RPMI8226 (cell line): ENCODE measurements around the gene SHOC2.
"Not testable (repeated sequence)": the region's sequence is repeated elsewhere in the genome, so short reads cannot be mapped to it uniquely, and the experiment has no call there.

Experiments
- DNase-seq: peaks from one replicate; pipeline ENCODE4 v3.0.0-alpha.2; 2015

SHOC2 gene

DNA sequence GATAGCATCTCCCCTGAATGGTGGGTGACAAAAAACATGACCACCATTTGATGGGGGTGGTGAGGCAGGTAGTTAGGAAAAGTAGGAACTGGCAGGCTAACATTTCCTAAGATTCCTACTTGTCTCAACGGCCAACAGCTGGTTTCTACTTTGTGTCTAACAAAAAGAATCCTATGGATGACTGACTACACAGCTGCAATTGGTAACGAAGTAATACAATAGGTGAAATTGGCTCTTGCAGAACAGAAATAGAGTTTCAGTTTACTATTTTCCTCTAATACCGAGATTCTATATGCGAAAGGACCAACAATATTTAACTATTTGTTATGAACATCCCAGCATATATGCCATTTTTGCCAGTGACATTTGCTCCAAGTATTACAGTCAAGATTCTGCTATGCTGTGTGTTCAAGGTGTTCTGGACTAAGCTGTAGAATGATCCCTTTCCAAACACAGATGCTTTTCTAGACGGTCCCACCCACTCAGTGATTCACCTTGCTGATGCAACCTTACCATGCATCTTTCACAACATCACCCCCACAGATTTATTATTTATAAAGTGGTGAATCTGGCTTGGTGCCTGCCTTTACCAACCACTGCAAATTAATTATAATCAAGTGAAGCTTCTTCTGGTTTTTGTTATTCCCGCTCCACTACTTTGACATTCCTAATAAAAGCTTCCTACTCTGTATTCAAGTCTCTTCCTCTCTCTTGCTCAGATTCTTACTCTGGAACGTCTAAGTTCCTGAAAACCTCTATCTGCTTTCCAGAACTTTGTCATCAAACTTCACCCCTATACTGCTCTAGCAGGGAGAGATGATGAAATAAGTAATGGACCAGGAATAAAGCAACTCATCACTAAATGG is 17.2 kb upstream of the SHOC2 start:
- no peak for DNase-seq

DNA sequence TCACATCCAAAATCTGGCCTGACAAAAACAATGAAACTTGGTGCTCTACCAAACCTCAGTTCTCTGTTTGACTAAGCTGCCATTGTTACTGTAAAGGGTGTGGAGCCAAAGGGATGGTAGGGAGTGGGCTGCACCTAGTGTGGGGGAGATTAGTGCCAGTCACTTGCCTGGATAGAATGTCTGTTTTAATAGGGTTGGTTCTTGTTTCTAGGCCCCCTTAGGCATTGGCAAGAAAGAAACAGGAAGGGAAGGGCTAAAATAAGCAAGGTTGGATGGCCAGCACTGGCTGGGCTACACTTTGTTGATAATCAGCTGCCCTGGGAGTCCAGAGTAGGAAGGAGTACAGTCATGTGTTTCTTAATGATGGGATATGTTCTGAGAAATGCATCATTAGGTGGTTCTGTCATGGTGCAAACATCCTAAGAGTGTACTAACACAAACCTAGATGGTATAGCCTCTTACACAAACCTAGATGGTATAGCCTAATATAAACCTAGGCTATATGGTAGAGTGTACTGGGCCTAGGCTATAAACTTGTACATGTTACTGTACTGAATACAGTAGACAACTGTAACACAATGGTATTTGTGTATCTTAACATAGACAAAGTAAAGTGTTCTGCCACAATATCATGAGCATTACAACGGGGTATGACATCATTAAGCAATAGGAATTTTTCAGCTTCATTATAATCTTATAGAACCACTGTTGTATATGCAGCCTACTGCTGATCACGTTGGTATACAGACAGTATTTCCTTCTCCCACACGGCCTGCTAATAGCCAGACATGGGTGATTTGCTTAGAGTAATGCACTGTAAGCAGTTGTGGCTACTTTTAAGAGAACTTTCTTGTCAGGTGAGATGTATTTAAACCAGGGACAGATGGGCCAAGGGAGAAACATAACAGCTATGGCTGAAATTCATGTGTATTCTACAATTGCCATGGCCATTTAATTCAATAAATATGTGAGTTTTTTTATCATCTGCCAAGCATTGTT is 15.8 kb upstream of the SHOC2 start:
- no peak for DNase-seq

DNA sequence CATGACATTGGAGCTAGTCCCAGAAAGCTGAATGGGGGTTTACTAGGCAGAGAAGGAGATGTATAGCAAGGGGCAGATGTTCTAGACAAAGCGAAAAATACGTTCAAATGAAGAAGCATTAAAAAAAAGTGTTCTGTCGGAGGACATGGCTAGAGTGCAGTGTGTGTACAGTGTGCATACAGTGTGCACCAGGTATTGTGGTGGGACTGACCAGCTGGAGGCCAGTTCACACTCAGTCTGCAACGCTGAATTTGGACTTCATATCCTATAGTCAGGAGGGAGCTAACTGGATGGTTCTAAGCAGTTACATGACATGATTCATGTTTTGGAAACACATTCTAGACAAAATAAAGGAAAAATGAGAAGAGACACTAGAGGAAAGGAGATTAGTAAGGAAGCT is 9.3 kb upstream of the SHOC2 start:
- no peak for DNase-seq

DNA sequence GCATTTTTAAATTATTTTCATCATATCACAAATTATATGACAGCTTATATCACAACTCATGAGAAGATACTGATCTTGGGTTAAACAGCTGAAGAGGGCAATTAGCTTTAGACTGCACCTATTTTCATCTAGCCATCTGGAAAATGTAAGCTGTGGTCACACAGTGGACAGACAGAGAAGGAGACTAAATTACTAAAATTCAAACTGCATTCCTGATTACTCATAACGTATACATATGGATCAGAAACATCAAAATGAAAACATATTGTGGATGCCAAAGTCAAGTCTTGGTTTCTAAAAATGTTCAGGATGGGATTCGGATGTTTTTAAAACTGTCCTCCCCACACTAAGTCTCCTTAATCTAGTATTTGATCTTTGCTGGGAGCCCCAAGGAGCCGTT is 7.0 kb upstream of the SHOC2 start:
- no peak for DNase-seq

DNA sequence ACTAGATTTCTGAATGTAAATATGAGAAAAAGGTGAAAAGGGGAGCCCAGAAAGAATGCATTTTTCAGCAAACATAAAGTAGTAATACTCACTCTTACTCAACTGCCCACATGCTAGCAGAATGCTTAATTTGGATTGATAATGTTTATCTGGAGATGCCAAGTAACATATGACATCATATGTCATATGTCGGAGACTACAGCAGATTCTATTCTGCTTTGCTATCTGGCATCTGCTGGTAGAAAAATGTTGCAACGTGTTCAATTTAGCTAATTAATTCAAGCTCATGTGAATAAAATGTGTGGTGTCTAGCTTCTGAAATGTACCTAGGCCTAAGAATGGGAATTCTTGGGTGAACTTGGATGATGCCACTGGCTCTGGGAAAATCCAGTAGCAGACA is 5.0 kb upstream of the SHOC2 start:
- DNase-seq = no peak

DNA sequence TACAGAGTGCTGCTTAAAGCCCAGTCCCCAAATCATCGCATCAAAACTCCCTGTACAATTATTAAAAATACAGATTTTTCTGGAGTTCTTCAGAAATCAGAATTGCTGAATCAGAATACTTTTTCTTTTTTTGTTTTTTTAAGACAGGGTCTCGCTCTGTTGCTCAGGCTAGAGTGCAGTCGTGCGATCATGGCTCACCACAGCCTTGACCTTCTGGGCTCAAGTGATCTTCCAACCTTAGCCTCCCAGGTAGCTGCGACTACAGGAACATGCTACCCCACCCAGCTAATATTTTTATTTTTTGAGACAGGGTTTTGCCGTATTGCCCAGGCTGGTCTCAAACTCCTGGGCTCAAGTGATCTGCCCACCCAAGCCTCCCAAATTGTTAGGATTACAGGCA is 4.4 kb upstream of the SHOC2 start:
- DNase-seq = no peak

DNA sequence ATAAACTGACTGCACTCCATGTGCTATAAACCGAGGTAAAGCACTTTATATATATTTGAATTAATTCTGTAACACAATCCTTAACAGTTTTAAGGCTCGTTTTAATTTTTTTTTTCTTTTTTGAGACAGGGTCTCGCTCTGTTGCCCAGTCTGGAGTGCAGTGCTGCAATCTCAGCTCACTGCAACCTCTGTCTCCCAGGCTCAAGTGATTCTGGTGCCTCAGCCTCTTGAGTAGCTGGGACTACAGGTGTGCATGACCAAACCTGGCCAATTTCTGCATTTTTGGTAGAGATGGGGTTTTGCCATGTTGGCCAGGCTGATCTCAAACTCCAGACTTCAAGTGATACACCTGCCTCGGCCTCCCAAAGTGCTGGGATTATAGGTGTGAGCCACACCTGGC is 3.8 kb upstream of the SHOC2 start:
- not testable (repeated sequence) for DNase-seq

DNA sequence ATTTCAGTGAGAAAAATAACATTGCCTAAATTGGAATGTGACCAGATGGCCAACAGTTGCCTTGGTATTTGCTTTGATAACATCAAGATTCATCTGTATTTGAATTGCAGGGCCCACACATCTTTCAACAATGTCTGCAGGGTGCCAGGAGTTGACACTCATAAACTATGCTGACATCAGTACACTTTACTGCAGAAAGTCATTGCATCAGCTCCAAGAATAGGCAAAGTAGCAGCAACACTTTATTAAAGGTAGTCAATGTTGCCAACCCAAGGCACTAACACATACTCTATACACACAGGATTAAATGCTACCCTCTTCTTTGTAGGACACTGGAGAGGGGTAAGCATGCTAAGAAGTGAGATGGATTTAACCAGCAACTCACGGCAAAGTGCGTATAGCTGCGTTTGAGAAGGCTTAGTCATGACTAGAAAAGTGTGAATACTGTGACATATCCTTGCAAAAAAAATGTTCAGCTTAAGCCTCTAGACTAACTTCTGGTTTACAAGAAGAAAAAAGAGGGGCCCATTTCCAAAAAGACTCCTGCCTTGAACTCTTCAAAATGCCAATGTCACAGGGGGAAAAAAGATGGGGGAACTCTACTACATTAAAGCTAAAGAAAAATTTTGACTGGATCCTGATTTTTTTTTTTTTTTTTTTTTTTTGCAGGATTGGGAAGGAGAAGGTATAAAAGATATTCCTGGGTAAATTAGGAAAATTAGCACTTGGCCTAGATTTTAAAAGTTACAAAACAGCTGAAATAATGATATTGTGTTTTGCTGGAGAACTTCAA is 2.7 kb upstream of the SHOC2 start:
- DNase-seq = no peak

DNA sequence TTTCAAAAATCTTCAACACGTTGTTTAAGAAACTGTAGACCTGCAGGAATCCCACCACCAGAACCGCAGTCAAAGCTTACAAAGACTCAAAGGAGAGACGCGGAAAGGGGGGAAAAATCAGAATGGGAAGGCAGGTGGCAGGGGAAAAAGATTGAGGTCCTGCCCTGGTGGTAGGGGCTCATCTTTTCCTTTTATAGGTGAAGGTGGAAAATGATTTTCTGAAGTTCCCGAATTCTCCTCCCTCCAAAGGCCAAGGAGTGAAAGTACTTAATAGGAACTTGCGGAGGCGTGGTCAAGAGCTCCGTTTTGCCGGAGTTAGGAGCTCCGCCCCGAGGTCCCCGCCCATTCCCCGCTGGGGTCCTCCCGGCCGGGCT is 1.1 kb upstream of the SHOC2 start:
- peak; percentile 92 for DNase-seq

DNA sequence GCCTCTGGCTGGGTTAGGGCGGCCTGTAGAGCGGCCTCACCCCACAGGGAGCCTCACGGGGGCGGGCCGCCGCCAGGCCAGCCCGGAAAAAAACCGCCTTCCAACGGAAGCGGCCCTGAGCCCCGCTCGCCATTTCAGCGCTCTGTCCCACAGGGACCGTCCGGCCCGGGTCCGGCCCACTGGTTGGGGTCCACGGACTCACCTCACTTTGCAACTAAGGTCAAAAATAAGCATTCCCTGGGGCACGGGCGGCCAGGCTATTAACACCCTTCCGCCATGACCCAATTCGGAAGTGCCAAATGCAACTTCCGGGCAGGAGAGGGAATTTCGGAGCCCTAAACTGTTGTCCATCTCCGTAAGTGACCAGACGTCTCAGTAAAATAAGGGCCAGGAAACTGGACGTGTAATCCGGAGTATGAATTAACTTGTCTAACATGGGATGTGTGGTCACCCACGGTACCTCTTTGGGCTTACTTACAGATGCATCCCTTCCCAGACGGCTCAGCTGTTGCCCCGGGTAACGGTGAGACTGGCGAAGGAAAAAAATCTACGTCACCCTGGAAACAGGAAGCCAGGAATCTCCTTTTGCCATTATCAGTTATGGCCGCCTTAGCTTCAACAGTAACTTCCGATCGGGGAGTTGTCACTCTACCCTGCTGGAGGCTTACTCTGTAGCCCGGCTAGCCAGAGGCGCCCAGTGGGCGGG is 608 bp upstream of the SHOC2 start, which contains the start of gene BBIP1:
Gene BBIP1, minus strand, starts transcription at position 538 of the 706 bp plus-strand sequence. CDS start 1,023 bp downstream, outside the sequence.
- no peak for DNase-seq

DNA sequence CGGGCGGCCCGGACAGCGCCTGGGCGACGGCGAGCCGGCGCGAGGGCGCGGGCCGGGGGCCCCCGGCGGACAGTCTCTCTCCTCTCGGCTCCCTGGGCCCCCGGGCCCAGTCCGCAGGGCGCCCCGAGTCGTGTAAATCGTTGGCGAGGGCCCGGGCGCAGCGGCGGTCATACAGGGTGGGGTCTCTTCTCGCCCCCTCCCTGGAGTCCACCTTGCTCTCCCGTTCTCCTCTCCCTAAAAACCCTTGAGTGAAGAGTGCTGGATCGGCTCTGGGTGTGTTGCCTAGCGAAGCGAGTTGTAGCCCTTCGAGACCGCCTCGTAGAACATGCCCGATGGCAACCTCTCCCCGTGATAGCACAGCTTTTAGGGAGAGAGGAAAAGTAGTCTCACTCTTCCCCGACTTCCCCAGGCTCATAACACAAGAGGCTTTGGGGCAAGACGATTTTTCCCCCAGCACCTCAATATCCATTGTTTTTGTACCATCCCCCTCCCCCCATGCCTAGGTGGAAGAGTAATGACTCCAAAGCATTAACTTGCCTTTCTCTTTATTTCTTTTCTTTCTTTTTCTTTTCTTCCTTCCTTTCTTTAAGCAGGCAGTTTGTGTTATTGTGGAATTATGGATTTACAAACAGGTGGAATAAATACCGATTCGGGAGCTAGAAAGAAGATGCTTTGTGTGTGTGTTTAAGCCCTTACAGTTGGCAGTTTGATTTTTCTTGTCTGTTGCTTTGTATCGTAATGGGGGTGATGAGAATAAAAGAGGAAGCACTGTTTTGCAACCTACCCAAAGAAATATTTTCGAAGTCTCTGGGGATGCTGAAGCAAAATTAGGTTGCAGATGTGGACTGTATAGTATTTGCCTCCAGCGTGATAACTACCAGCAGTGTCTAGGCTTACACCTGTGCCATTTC is 822 bp downstream of the SHOC2 start:
- peak; percentile 58 for DNase-seq

DNA sequence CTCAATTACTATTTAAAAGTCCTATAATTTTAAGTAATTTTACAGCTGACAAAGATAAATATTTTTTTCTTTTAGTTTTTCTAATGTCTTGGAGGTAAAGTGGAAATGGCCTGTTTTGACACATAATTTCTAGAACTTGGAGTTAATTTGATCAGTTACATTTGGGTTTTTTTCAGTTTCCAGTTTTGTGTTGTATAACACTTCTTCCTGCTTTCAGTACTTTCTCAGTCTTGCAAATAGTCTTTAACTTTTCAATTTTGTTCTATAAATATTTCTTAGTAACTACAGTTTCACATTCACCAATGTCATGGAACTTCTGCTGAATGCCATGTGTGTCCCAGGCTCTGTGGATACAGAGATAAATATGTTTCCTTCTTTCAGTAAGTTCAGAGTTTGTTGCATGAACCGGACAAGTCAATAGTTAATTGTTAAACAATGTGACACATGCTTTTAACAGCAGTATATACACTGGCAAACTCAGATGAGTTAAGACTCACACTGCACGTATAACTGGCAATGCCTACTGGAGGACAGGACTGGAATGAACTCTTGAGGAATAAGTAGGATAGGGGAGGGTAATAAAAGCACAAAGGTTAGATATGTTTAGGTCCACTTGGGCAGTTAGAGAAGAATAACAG is 4.6 kb downstream of the SHOC2 start:
- peak; percentile 6 for DNase-seq

DNA sequence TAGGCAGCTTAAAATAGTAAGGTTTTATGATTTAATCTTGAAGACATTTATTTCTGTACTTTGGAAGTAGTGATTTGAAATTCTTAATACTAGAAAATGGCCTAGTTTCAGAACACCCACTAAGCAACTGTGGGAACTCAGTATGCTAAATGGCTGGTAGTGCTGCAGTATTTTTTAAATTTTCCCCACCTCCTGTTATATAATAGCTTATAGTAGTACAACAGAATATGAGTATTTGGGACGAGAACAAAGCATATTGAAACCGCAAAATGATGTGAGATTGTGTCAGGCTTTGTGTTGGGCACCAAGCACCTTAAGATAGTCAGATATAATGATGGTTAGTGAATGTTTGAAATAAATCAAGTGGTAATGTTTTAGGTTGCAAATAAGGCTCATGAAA is 8.1 kb downstream of the SHOC2 start:
- DNase-seq = no peak

DNA sequence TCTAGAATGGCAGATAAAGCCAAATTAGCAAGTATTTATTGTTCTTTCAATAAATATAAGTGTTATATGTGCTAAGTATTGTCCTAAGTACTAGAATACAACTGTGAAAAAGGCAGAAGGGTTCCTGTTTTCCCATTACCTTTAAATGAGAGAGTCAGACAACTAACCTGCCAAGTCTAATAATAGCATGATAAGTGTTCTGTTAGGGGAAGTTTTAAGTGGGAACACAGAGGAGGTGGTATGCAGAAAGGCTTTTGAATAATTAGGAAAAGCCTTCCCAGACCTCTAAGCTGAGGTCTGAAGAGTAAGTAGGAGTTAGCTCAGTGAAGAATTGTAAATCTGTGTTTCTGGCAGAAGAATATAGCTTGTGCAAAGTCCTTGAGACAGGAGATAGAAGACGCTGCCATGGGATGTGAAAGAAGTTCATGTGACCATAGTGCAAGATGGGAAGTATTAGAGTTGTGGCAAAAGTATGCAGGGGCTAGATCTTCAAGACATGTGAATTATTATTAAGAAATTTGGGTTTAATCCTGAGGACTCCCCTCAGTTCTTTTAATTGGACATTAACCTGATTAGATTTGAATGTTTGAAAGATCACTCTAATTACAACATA is 12.5 kb downstream of the SHOC2 start:
- DNase-seq = no peak

DNA sequence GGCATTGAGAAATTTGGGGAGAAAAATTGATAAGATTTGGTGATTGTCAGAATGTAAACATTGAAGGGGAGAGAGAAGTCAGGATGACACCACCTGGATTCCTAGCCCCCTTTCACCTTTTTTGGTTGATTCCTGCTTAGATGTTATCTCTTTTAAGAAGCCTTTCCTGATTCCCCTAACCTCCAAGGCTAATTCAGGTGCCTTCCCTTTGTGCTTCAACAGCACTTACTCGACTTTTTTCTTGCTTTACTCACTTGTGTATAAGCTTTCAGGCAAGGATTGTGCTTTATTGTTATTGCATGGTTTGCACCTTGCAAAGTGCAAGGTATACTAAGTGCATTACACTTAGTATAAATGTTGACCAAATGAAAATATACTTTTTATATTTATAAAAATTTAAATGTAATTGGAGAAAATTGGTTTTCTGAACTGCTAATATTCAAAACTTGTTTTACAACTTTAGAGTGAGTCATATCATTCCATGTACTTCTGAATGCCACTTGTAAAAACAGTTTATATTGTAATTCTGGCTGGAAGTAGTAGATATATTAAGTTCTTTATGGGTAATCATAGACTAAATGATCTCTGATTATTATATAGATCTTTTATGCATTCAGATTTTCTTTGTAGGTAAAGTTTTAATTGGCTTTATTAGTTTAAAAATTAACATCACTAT is 13.2 kb downstream of the SHOC2 start:
- DNase-seq = no peak

DNA sequence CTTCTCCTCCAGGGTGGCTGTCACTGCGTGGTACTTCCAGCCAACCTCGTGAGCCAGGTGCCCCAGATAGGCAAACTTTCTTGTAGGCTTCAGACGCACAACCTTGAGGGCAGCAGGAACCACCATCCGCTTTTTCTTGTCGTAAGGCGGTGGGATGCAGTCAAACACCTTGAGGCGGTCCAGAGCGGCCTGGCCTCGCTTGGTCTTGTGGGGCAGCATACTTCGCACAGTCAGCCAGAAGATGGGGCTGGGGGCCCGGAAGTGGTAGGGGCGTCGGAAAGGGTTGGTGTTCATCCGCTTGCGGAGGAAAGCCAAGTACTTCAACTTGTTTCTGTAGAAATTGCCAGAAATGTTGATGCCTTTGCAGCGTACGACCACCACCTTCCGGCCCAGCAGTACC is 17.4 kb downstream of the SHOC2 start:
- DNase-seq = no peak

DNA sequence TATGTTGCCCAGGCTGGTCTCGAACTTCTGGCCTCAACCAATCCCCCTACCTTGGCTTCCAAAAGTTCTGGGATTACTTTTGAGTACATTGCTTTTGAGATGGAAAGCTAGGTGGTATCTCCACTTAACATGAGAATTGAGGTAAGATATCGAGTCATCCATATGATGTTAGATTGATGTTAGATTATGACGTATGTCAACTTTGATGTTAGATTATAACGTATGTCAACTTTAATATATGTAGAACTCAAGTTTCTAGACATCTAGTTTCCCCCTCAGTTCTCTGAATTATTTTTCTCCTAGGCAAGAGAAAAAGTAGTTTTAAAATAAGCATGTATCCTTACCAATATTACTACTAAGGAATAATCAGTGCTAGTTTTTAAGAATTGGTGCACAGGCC is 20.0 kb downstream of the SHOC2 start:
- DNase-seq = no peak

DNA sequence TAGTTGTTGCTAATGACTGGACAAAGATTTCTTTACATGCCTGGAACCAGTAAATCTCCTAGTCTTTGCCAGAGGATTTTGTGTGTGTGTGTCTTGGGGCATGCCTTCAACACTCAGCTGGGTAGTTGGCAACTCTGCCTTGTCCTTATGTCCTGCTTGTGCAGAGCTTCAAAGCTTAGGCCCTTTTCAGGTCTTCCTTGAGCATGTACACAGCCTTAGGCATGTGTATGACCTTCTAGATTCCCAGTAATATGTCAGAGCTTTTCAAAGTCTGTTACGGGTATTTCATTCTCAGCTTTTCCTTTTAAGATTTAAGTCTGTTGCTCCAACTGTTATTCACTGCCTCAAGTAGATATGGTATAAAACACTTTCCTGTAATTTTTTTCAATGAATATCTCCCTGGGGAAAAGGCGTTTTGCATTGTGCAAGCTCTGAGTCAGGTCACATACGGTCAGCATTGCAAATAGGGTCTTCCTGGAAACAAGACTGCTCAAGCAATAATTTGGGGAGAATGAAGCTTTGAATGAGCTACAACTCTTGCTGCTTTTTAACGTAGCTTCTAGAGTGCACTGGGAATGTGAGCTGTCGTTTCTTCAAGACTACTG is 25.5 kb downstream of the SHOC2 start:
- DNase-seq = no peak

DNA sequence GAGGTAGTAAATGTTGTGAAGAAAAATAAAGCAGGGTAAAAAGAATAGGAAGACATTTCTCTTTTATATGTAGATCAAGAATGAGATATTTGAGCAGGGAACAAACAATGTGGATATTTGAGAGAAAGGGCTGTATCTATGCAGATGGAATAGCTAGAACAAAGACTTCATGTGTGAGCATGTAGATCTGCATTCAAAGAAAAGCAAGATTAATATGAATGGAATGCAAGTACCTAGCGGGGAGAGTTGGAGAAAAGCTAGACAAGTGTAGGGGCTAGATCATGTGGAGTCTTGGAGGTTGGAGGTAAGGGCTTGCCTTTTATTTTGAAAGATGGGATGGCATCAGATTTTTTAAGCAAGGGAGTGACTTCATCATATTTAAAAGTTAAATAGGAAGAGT is 27.1 kb downstream of the SHOC2 start:
- DNase-seq = no peak
